Muscle layer of colon (tissue), 2 donors: Measurements from ENCODE around the gene POC5.

Experiments
- H3K27ac ChIP-seq: one replicate; pipeline ENCODE4 v1.7.0; 2013; ENCODE audit warnings: low read depth, mild to moderate bottlenecking, low read length, moderate library complexity
- H3K27me3 ChIP-seq, 2 donors: one replicate each; pipeline ENCODE4 v1.7.0; 2013; ENCODE audit warnings: low read length in 2 of 2, mild to moderate bottlenecking in 2 of 2; ENCODE audit not compliant: insufficient read depth in 2 of 2, control insufficient read depth in 1 of 2
- H3K36me3 ChIP-seq: one replicate; pipeline ENCODE4 v1.7.0; 2013; ENCODE audit warnings: mild to moderate bottlenecking, low read length; ENCODE audit not compliant: insufficient read depth
- H3K4me1 ChIP-seq: one replicate; pipeline ENCODE4 v1.7.0; 2013; ENCODE audit warnings: mild to moderate bottlenecking, low read length; ENCODE audit not compliant: insufficient read depth
- H3K4me3 ChIP-seq, 2 donors: one replicate each; pipeline ENCODE4 v1.7.0; 2013; ENCODE audit warnings: low read length in 2 of 2, low read depth in 1 of 2, mild to moderate bottlenecking in 1 of 2, moderate library complexity in 1 of 2
- H3K9ac ChIP-seq: one replicate; pipeline ENCODE4 v1.7.0; 2013; ENCODE audit warnings: low read length
- H3K9me3 ChIP-seq: one replicate; pipeline ENCODE4 v1.7.0; 2013; ENCODE audit warnings: mild to moderate bottlenecking, low read length
- donor health status: abdominal sarcoma.
- donor health status: Adenocarcinoma of cecum.

POC5 gene

GRCh38 chr5:75627801-75628200, 89.4 kb downstream of the POC5 start:
- Histone ChIP-seq H3K4me1 (no peaks in the 10 kb centered on the region), H3K27ac (no peak overlapping the region), H3K9ac (no peak overlapping the region)

GRCh38 chr5:75626959-75627358, 90.3 kb downstream of the POC5 start:
- Histone ChIP-seq H3K4me3 (no peak overlapping the region), H3K9me3 (no peaks in the 10 kb centered on the region), H3K4me1 (no peaks in the 10 kb centered on the region)

More at GRCh38 chr5:75627801-75628200, 89.4 kb downstream of the POC5 start:
- Histone ChIP-seq H3K36me3 (no peaks in the 10 kb centered on the region), H3K4me3 (no peak overlapping the region), H3K9me3 (no peaks in the 10 kb centered on the region), H3K27me3 (no peaks in the 10 kb centered on the region)

More at GRCh38 chr5:75626959-75627358, 90.3 kb downstream of the POC5 start:
- H3K36me3 ChIP-seq = no peaks in the 10 kb centered on the region
- no peak overlapping the region for H3K9ac ChIP-seq
- no peak overlapping the region for H3K27ac ChIP-seq
- no peaks in the 10 kb centered on the region for H3K27me3 ChIP-seq
